ENCODE measurements around the gene TSSK2.

DNA sequence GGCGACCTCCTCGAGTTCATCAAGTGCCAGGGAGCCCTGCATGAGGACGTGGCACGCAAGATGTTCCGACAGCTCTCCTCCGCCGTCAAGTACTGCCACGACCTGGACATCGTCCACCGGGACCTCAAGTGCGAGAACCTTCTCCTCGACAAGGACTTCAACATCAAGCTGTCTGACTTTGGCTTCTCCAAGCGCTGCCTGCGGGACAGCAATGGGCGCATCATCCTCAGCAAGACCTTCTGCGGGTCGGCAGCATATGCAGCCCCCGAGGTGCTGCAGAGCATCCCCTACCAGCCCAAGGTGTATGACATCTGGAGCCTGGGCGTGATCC lies 542 bp downstream of the TSSK2 start:
- TF ChIP-seq JUND (IDR thresholded peaks at IDR 0.05; ENCODE audit: low read length) = no peak
- no peak for TF ChIP-seq EZH2 (IDR thresholded peaks at IDR 0.05; ENCODE audit: low read depth, low read length, severe bottlenecking)
- no peak for TF ChIP-seq POLR2AphosphoS5 (IDR thresholded peaks at IDR 0.05; ENCODE audit: low read depth, low read length)
- TF ChIP-seq, protein P1, sequence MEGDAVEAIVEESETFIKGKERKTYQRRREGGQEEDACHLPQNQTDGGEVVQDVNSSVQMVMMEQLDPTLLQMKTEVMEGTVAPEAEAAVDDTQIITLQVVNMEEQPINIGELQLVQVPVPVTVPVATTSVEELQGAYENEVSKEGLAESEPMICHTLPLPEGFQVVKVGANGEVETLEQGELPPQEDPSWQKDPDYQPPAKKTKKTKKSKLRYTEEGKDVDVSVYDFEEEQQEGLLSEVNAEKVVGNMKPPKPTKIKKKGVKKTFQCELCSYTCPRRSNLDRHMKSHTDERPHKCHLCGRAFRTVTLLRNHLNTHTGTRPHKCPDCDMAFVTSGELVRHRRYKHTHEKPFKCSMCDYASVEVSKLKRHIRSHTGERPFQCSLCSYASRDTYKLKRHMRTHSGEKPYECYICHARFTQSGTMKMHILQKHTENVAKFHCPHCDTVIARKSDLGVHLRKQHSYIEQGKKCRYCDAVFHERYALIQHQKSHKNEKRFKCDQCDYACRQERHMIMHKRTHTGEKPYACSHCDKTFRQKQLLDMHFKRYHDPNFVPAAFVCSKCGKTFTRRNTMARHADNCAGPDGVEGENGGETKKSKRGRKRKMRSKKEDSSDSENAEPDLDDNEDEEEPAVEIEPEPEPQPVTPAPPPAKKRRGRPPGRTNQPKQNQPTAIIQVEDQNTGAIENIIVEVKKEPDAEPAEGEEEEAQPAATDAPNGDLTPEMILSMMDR (IDR thresholded peaks at IDR 0.05; ENCODE audit: control extremely low read depth in 1 of 3, insufficient read depth in 1 of 3, low read depth in 1 of 3, low read length in 3 of 3) = no peak
- no peak for TF ChIP-seq NRF1 (IDR thresholded peaks at IDR 0.05; ENCODE audit: low read depth, low read length)
- TF ChIP-seq CHD2 (IDR thresholded peaks at IDR 0.05; ENCODE audit: low read length) = no peak
- TF ChIP-seq SIN3A (conservative IDR thresholded peaks at IDR 0.05 in 1 of 2, IDR thresholded peaks at IDR 0.05 in 1 of 2; ENCODE audit: low read depth in 1 of 2, low read length in 2 of 2) = no peak
- no peak for TF ChIP-seq CBX5 (IDR thresholded peaks at IDR 0.05; ENCODE audit: low read depth, low read length)
- no peak for TF ChIP-seq TAF1 (IDR thresholded peaks at IDR 0.05; ENCODE audit: low read depth, low read length)
- TF ChIP-seq HDAC2 (IDR thresholded peaks at IDR 0.05; ENCODE audit: borderline replicate concordance in 1 of 2, low read depth in 2 of 2, low read length in 2 of 2) = no peak
- no peak for TF ChIP-seq CEBPB (IDR thresholded peaks at IDR 0.05; ENCODE audit: low read depth, low read length)
- TF ChIP-seq ATF3 (IDR thresholded peaks at IDR 0.05; ENCODE audit: insufficient read depth, low read depth, low read length) = no peak
- no peak for TF ChIP-seq RFX5 (IDR thresholded peaks at IDR 0.05; ENCODE audit: borderline replicate concordance, low read depth, low read length)

Data from H1 (cell line).